ENCODE data around the gene IL17B.

Gene IL17B

GRCh38 chr5:149419859-149420544 is 40.9 kb upstream of the IL17B start:
- TF ChIP-seq GATA3 (IDR thresholded peaks at IDR 0.05; ENCODE audit: low read depth, low read length): no peak
- TF ChIP-seq GATA2 (IDR thresholded peaks at IDR 0.05; ENCODE audit: low read depth, low read length): no peak

- TF ChIP-seq GATA2 (IDR thresholded peaks at IDR 0.05; ENCODE audit: low read depth, low read length): no peak
- TF ChIP-seq GATA3 (IDR thresholded peaks at IDR 0.05; ENCODE audit: low read depth, low read length): no peak
These were observed 40.4 kb upstream of the IL17B start for GRCh38 chr5:149419532-149419858.

GRCh38 chr5:149418910-149419531 is 39.9 kb upstream of the IL17B start:
- TF ChIP-seq GATA2 (IDR thresholded peaks at IDR 0.05; ENCODE audit: low read depth, low read length): no peak

- TF ChIP-seq GATA2 (IDR thresholded peaks at IDR 0.05; ENCODE audit: low read depth, low read length): no peak
- no peak for TF ChIP-seq GATA3 (IDR thresholded peaks at IDR 0.05; ENCODE audit: low read depth, low read length)
These were observed 38.7 kb upstream of the IL17B start for GRCh38 chr5:149417711-149418368.

DNA sequence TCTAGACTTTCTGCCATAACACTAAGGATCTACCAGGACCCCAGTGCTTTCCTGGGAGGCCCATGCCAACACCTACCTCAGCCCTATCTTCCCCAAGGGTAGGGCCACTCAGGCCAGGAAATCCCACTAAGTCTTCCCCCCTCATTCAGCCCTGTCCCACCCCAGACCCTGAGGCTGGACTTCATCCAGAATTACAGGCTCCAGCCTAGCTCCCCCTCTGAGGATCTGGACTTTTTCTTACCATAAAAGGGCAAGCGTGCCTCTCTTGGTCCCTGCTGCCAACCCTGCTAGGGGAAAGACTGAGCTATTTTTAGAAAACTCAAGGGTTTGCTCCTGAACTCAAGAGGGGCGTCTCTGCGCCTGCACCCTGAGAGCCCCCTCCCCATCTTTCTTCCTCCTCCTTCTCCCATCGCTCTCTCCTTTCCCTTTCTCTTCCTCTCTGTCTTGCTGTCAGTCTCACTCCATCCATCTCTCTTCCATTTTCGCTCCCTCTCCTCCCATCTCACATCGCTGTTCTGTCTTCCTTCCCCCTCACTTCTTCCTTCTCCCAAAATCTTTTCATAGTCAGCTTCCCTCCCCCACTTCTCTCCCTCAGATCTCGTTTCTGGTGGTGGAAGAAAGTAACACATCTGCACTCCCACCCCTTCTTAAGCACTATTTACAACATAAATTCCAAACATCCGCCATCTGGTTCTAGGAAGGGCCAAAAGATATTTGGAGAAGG is 38.1 kb upstream of the IL17B start:
- no peak for TF ChIP-seq GATA3 (IDR thresholded peaks at IDR 0.05; ENCODE audit: low read depth, low read length)

- TF ChIP-seq GATA2 (IDR thresholded peaks at IDR 0.05; ENCODE audit: low read depth, low read length): no peak
- no peak for TF ChIP-seq GATA3 (IDR thresholded peaks at IDR 0.05; ENCODE audit: low read depth, low read length)
These were observed 36.2 kb upstream of the IL17B start for GRCh38 chr5:149415066-149415967.

GRCh38 chr5:149414405-149415065 is 35.4 kb upstream of the IL17B start:
- no peak for TF ChIP-seq GATA3 (IDR thresholded peaks at IDR 0.05; ENCODE audit: low read depth, low read length)
- TF ChIP-seq GATA2 (IDR thresholded peaks at IDR 0.05; ENCODE audit: low read depth, low read length): no peak

- TF ChIP-seq GATA2 (IDR thresholded peaks at IDR 0.05; ENCODE audit: low read depth, low read length) (no peak), GATA3 (IDR thresholded peaks at IDR 0.05; ENCODE audit: low read depth, low read length) (no peak)
These were observed 34.6 kb upstream of the IL17B start for GRCh38 chr5:149413477-149414210.

GRCh38 chr5:149412783-149413476 is 33.8 kb upstream of the IL17B start:
- no peak for TF ChIP-seq GATA2 (IDR thresholded peaks at IDR 0.05; ENCODE audit: low read depth, low read length)
- no peak for TF ChIP-seq GATA3 (IDR thresholded peaks at IDR 0.05; ENCODE audit: low read depth, low read length)

DNA sequence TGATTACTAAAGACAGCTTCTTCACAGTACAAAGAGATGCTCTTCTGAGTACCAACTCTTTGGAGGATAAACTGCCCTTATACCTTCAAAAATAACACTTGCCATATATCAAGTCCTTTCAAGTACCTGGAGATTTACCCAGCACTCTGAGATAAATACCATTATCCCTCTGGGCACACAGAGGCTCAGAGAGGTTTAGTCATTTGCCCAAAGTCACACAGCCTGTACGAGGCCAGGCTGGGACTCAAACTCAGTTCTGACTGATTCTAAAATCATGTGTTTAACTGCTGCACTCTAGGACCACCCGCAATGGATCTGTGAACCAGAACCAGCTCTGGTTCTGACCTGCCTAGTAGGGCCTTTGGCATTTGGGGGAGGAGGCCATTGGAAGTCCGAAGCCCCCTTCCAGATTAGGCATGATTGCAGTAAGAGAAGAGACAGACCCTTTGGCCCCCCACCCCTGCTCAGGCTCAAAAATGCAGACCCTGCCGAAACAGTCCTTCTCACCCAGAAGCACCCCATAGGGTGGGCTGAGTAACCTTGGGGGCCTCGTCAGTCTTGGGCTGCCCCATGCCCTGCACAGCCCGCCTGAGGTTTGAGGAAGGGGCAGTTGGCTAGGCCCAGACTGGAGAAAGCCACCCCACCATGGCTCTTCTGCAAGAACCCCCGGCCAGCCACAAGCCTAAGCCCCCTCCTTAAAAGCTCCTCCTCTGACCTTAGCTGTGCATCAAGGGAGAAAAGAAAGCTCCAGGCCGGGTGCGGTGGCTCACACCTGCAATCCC is 32.8 kb upstream of the IL17B start:
- no peak for TF ChIP-seq GATA2 (IDR thresholded peaks at IDR 0.05; ENCODE audit: low read depth, low read length)
- no peak for TF ChIP-seq GATA3 (IDR thresholded peaks at IDR 0.05; ENCODE audit: low read depth, low read length)

- no peak for TF ChIP-seq GATA3 (IDR thresholded peaks at IDR 0.05; ENCODE audit: low read depth, low read length)
- no peak for TF ChIP-seq GATA2 (IDR thresholded peaks at IDR 0.05; ENCODE audit: low read depth, low read length)
These were observed 31.8 kb upstream of the IL17B start for GRCh38 chr5:149410721-149411432.
